ENCODE data around the gene SPATA31D4.

GRCh38 chr9:81892440-81892839 lies 35.8 kb upstream of the SPATA31D4 start:
- TF ChIP-seq CTCF (conservative IDR thresholded peaks at IDR 0.05; ENCODE audit: low read depth, low read length): no peak
- TF ChIP-seq EZH2 (IDR thresholded peaks at IDR 0.05; ENCODE audit: borderline replicate concordance, low read depth, low read length, poor library complexity, severe bottlenecking): no peak

Measured in A673 (cell line).